Measurements from ENCODE around the gene OMA1. TPM values are rescaled to one million over a fixed set of nuclear protein-coding genes. Genes with fewer than 3 reads are reported as not detected.
A peak's percentile ranks its signal among the peaks of the same experiment; 100 is the strongest.
"Not testable (repeated sequence)": the region's sequence is repeated elsewhere in the genome, so short reads cannot be mapped to it uniquely, and the experiment has no call there.

Gene OMA1
- polyA plus RNA-seq, result 38.4 TPM

DNA sequence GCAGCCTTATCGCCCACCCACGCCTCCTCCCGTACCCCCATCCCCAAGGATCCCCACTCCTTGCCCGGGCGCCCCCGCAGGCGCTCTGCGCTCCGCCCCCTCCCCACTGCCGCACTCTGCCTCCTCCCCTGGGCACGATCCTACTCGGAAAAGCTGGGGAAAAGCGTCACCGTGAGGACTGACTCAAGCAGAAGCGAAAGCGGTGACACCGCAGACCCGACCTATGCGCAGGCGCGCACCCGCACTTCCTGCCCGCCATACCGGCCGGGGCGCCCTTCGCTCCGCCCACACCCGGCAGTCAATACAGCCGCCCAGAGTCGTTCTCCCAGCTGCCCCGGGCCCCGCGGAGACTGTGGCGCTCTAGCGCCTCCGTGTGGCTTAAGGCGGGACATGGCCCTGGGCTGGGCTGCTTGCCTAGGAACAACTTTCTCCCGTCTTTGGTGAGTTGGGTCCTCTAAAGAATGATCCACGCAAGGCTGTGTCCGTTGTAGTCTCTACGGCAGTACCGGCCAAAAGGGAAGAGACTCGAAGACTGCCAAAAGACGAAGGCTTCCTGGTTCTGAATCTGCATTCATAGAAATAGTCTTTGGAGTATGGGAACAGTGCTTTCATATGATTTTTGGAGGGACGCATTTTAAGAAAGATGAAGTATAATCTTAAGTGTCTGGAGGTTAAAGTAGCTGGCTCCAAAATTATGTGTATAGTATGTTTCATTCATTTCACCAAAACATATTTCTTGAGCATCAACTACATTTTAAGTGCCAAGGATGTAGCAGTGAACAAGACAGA, at the start of gene OMA1:
Gene OMA1, minus strand, starts transcription at position 207 of the 789 bp plus-strand sequence. CDS start 7,432 bp downstream, outside the sequence.
- H3K27me3 Mint-ChIP-seq, result peaks cover 4% of the 10 kb centered on the region
- peaks cover 12 to 20% (median 16%) of the 10 kb centered on the region in 3 donors for H3K4me1 Mint-ChIP-seq
- H3K9me3 Mint-ChIP-seq, result no peaks in the 10 kb centered on the region
- H3K4me3 Mint-ChIP-seq, result peak within 1 kb of the TSS; percentile 93 to 99 (median 96)
- H3K27ac Mint-ChIP-seq, result peak within 1 kb of the TSS; percentile 86 to 99 (median 97)
- no peaks in the 10 kb centered on the region for H3K36me3 Mint-ChIP-seq

DNA sequence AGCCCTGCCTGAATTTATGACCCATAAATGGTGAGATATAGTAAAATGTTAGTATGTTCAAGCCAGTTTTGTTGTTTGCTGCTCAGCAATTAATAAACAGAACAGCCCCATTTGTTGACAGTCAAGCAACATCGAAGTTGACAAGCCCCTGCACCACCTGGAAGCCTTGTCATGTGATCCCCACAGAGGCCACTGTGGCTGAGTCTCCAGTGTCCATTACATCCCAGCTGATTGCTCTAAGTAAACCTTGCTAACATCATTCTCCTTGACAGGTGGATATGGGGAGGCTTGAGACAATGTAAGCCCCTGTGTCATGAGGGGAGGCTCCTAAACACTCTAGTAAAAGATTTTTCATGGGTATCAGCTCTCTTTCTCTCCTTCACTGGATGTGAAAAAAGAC, 48.0 kb upstream of the OMA1 start:
- H3K27me3 Mint-ChIP-seq, result peaks cover 13% of the 10 kb centered on the region
- H3K9me3 Mint-ChIP-seq, result peaks cover 0 to 2% (median under 1%) of the 10 kb centered on the region in 3 donors
- no peaks in the 10 kb centered on the region for H3K36me3 Mint-ChIP-seq
- no peaks in the 10 kb centered on the region for H3K4me1 Mint-ChIP-seq
- H3K4me3 Mint-ChIP-seq, result no peak overlapping the region
- no peak overlapping the region for H3K27ac Mint-ChIP-seq

DNA sequence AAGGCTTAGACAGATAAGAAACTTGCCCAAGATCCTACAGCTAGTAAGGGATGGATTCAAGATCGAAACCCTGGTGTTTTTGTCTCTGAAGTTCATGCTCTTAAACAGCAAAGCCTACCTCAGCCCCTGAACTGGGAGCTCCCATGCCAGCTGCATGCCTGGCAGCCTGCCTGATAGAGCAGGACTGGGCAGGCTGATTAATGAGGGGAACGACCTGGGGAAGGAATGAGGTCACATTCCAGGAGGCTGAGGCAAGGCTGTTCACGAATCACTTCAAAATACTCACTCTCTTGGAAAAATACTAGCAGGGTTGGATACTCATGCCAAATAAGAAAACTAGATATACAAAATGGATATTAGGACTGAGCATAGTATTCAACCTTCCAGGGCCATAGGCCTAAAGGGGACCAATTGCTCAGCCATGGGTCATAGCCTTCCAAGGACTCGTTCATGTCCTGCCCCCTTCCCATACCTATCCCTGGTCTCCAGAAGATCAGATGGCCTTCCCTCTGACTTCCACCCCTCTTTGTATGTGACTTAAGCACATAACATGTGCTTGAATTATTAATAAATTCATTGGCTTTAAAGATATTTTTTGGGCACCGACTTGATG, 46.1 kb upstream of the OMA1 start:
- Mint-ChIP-seq H3K27me3 (peaks cover 11% of the 10 kb centered on the region), H3K9me3 (peaks cover 0 to 2% (median 0%) of the 10 kb centered on the region in 3 donors), H3K4me1 (no peaks in the 10 kb centered on the region), H3K36me3 (no peaks in the 10 kb centered on the region), H3K27ac (no peak overlapping the region), H3K4me3 (no peak overlapping the region)

DNA sequence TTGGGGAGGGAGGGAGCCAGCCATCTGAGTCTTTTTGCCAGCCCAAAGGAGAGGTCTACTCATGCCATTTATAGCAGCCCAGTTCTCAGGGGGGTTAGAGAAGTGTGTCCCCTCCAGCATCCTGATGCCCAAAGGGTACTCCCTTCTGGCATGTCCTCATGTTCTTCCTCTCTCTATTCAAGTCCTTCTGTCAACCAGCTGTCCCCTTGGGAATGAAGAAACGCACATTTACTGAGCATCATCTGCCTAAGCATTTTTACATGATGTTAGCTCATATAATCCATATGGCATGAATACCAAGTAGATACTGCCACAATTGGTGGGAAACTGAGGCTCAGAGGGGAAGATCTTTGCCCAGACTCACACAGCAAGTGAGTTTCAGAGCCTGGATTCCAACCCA, 45.3 kb upstream of the OMA1 start:
- peaks cover 13% of the 10 kb centered on the region for H3K27me3 Mint-ChIP-seq

DNA sequence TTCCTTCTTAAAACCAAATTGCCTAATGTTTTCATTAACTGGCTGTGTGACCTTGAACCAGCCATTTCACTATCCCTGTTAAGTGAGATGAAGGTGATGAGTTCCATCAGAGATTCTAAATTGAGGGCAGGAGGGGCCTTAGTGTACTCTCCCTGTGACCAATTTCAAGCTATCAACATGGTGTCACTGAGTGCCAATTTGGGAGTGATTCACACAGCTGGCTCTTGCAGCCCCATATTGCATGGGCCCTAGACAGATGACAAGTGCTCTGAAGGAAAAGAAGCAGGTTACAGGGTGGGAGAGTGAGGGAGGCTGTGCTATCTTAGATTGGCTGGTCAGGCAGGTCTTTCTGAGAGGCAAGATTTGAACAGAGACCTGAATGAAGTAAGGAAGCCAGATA, 43.5 kb upstream of the OMA1 start:
- H3K9me3 Mint-ChIP-seq, result peaks cover 0 to 2% (median 0%) of the 10 kb centered on the region in 3 donors
- peaks cover 20% of the 10 kb centered on the region for H3K27me3 Mint-ChIP-seq
- H3K36me3 Mint-ChIP-seq, result no peaks in the 10 kb centered on the region
- H3K4me1 Mint-ChIP-seq, result no peaks in the 10 kb centered on the region
- H3K4me3 Mint-ChIP-seq, result no peak overlapping the region
- H3K27ac Mint-ChIP-seq, result no peak overlapping the region

More for the DNA sequence above, 45.3 kb upstream of the OMA1 start:
- no peaks in the 10 kb centered on the region for H3K4me1 Mint-ChIP-seq
- H3K4me3 Mint-ChIP-seq, result no peak overlapping the region
- peaks cover 0 to 2% (median 0%) of the 10 kb centered on the region in 3 donors for H3K9me3 Mint-ChIP-seq
- H3K27ac Mint-ChIP-seq, result no peak overlapping the region
- H3K36me3 Mint-ChIP-seq, result no peaks in the 10 kb centered on the region

DNA sequence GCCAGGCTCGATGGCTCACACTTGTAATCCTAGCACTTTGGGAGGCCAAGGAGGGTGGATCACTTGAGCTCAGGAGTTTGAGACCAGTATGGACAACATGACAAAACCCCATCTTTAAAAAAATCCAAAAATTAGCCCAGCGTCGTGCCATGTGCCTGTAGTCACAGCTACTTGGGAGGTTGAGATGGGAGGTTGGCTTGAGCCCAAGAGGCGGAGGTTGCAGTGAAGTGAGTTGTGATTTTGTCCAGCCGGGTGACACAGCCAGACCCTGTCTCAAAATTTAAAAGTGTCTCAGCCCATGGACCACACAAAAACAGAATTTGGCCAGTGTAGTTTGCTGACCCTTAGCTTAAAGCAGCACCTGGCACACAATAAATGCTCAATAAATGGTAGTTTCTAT, 41.9 kb upstream of the OMA1 start:
- peaks cover 0 to 2% (median 0%) of the 10 kb centered on the region in 3 donors for H3K9me3 Mint-ChIP-seq
- H3K4me1 Mint-ChIP-seq, result peaks cover 0 to 9% (median 7%) of the 10 kb centered on the region in 3 donors
- H3K27ac Mint-ChIP-seq, result no peak overlapping the region
- H3K4me3 Mint-ChIP-seq, result no peak overlapping the region
- no peaks in the 10 kb centered on the region for H3K36me3 Mint-ChIP-seq
- peaks cover 19% of the 10 kb centered on the region for H3K27me3 Mint-ChIP-seq

DNA sequence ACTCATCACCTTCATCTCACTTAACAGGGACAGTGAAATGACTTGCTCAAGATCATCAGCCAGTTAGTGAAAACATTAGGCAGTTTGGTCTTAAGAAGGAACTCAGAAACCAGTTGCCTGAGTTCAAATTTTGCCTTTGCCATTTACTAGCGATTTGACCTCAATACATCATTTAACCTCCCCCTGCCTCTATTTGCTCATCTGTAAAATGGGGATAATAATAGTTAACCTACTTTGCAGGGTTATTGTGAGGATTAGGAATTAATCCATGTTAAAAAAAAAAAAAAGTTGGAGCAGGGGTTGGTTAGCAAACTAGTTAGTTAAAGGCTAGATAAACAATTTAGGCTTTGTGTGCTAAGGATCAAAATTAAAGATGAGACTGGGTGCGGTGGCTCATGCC, 41.1 kb upstream of the OMA1 start:
- peaks cover 0 to 2% (median 0%) of the 10 kb centered on the region in 3 donors for H3K9me3 Mint-ChIP-seq
- H3K27ac Mint-ChIP-seq, result no peak overlapping the region
- H3K27me3 Mint-ChIP-seq, result peaks cover 17% of the 10 kb centered on the region
- no peaks in the 10 kb centered on the region for H3K36me3 Mint-ChIP-seq
- peaks cover 0 to 9% (median 7%) of the 10 kb centered on the region in 3 donors for H3K4me1 Mint-ChIP-seq
- H3K4me3 Mint-ChIP-seq, result no peak overlapping the region

DNA sequence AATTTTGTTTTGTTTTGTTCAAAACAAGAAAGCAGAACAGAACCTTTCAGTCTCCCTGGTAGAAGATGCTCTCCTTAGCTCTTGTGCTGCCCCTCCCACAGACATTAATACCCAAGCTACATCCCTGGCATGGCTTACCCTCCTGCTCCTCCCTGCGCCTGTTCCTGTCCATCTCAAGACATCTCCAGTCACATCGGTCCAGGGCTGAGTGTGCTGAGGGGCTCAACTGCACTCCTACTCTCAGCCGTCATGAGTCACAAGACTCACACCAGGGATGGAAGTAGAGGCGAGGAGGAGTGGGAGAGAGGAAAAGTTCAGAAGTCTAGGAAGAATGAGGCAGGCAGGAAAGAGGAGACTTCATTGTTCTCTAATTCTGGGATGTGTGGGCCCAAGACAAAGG, 39.7 kb upstream of the OMA1 start:
- Mint-ChIP-seq H3K36me3 (no peaks in the 10 kb centered on the region), H3K4me3 (no peak overlapping the region), H3K4me1 (peaks cover 0 to 9% (median 7%) of the 10 kb centered on the region in 3 donors), H3K27ac (no peak overlapping the region), H3K27me3 (peaks cover 15% of the 10 kb centered on the region), H3K9me3 (peaks cover 0 to 2% (median 0%) of the 10 kb centered on the region in 3 donors)

DNA sequence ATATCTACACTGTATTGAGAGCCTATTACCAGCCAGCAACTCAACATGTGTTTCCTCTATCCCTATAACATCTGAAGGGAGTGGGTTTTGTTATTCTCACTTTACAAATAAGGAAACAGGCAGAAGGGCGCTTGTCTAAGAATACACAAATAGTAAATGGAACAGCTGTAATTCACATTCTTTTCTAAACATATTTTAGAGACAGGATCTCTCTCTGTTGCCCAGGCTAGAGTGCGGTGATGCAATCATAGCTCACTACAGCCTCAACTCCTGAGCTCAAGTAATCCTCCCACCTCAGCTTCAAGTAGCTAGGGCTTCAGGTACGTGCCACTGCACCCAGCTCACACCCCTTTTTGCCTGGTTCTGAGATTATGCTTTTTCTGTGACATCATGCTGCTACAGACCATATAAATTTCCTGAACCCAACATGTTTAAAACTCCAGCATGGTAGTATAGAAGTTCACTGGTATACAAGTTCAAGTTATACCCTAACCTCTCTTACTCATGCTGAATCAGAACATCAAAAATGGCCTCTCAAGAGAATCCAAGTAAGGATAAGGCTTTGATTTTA, 39.1 kb upstream of the OMA1 start:
- Mint-ChIP-seq H3K36me3 (no peaks in the 10 kb centered on the region), H3K27me3 (peaks cover 14% of the 10 kb centered on the region), H3K9me3 (peaks cover 0 to 2% (median 0%) of the 10 kb centered on the region in 3 donors), H3K27ac (no peak overlapping the region), H3K4me1 (peaks cover 0 to 9% (median 7%) of the 10 kb centered on the region in 3 donors), H3K4me3 (no peak overlapping the region)

DNA sequence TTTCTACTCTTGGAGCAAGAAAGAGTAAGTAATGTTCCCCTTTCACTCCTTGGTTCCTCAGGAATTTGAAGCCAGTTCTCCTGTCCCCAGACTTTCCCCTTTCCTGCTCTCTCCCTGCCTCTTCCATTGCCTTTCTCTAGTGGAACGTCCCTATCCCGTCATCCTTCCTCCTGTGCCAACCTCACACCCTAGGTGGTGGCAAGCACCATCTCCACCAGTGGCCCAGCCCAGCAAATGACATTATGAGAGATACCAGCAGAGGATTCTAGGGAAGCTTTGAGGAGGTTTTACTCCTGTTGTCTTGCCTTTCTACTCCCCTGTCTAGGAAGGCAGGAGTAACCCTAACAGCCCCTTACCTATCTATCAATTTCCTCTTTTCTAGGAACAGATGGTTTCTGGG, 38.6 kb upstream of the OMA1 start:
- peak overlapping the region in 1 of 3 donors; percentile 33 for H3K27ac Mint-ChIP-seq
- H3K36me3 Mint-ChIP-seq, result no peaks in the 10 kb centered on the region
- peak overlapping the region in 1 of 4 donors; percentile 19 for H3K4me3 Mint-ChIP-seq
- H3K9me3 Mint-ChIP-seq, result no peaks in the 10 kb centered on the region
- peaks cover 10% of the 10 kb centered on the region for H3K27me3 Mint-ChIP-seq
- peaks cover 0 to 9% (median 7%) of the 10 kb centered on the region in 3 donors for H3K4me1 Mint-ChIP-seq

DNA sequence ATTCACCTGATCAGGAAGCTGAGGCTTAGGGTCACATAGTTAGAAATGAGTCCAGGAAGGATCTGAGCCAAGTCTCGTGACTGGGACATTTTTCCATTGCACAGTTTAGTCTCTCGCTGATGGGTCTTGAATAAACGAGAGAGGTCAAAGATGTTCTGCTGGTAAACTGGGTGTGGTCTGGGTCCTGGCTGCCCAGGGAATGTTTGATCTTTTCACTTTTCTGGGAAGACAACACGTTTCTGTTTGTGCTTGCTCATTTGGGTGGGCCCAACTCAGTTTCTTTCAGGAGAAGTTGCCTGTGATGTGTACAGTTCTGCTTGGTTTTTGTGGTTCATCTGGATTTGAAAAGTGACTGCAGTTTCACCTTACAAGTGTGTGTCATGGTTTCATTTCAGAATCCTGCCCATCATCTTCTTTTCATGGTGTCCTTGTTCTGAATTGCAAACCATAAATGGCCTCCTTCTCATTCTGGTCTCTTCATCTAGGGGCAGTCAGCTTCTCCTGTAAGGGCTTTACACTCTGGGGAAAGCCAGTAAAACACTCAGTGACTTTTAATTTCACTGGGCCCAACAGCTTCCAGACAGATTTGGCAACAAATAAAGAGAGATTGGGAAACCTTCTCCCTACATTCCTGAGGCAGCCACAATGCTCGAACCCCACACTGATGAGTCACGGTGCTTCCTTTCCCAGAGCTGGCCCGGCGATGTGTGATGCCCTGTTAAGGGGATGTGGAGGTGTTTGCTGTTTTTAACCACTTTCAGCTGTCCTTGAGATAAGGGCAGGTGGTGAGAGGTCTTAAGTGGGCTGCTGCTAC, 37.8 kb upstream of the OMA1 start:
- no peak overlapping the region for H3K27ac Mint-ChIP-seq
- peaks cover 0 to 9% (median 7%) of the 10 kb centered on the region in 3 donors for H3K4me1 Mint-ChIP-seq
- no peak overlapping the region for H3K4me3 Mint-ChIP-seq
- no peaks in the 10 kb centered on the region for H3K9me3 Mint-ChIP-seq
- H3K27me3 Mint-ChIP-seq, result peaks cover 14% of the 10 kb centered on the region
- H3K36me3 Mint-ChIP-seq, result no peaks in the 10 kb centered on the region

DNA sequence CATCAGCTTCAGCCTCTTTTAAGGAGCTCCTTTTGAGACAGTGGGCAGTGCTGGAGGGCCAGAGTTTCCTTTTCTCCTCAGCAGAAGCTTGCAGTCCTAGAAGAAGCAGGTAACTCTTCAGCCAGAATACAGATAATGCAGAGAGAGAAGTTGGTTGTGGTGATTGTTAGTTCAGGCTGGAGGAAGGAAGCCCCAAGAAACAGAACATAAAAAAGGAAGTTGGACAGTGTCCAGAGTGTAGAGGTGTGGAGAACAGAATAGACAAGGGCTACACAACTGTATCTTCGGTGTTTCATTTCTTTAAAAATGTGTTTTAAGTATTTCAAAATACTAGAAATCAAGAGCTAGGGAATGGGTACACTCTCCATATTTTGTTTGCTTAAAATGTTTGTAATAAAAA, 37.0 kb upstream of the OMA1 start:
- no peak overlapping the region for H3K27ac Mint-ChIP-seq
- H3K4me1 Mint-ChIP-seq, result peaks cover 0 to 9% (median 7%) of the 10 kb centered on the region in 3 donors
- H3K9me3 Mint-ChIP-seq, result no peaks in the 10 kb centered on the region
- H3K27me3 Mint-ChIP-seq, result peaks cover 18% of the 10 kb centered on the region
- peak overlapping the region in 2 of 4 donors; percentile 6 to 22 for H3K4me3 Mint-ChIP-seq
- no peaks in the 10 kb centered on the region for H3K36me3 Mint-ChIP-seq

DNA sequence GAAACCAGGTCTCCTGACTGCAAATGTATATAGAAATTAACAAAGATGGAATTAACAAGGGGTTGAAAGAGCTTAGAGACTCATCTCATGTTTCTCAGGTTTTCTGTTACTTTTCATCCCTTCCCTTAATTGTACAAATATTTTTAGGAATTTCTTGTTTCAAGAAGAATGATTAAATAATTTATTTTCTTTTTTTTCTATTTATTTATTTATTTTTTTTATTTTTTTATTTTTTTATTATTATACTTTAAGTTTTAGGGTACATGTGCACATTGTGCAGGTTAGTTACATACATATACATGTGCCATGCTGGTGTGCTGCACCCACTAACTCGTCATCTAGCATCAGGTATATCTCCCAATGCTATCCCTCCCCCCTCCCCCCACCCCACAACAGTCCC, 35.6 kb upstream of the OMA1 start:
- peaks cover 29% of the 10 kb centered on the region for H3K27me3 Mint-ChIP-seq
- not testable (repeated sequence) for H3K9me3 Mint-ChIP-seq, H3K36me3 Mint-ChIP-seq, H3K27ac Mint-ChIP-seq, H3K4me3 Mint-ChIP-seq
- H3K4me1 Mint-ChIP-seq, result peaks cover 0 to 17% (median 11%) of the 10 kb centered on the region in 3 donors

DNA sequence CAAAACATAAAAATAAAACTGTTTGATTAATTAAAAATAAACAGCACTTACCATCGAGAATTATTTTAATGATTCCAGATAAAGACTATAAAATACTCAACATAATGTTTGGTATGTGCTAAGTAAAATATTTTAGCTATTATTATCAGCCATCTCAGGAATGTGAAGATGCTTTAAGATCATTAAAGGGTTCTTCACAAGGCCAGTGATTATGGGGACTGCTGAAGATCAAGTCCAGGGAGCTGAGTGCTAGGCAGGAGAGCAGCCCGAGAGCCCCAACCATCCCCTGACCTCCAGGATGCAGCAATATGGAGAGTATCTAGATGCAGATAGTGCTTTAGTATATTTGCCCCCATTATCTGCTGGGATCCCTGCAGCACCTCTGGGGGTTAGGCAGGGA, 35.1 kb upstream of the OMA1 start:
- peaks cover 27% of the 10 kb centered on the region for H3K27me3 Mint-ChIP-seq
- H3K36me3 Mint-ChIP-seq, result no peaks in the 10 kb centered on the region
- no peaks in the 10 kb centered on the region for H3K9me3 Mint-ChIP-seq
- H3K4me1 Mint-ChIP-seq, result peaks cover 0 to 17% (median 11%) of the 10 kb centered on the region in 3 donors
- no peak overlapping the region for H3K27ac Mint-ChIP-seq
- H3K4me3 Mint-ChIP-seq, result no peak overlapping the region
